Neural cell (in vitro differentiated cells): ENCODE results near the gene HS6ST1. TPM values are rescaled to one million over a fixed set of nuclear protein-coding genes. Genes with fewer than 3 reads are reported as not detected.

Experiments
- H2AFZ ChIP-seq: fragments of 200-600, 300-800 bp; sonication (generic), shearing (Covaris generic); 2 replicates; pipeline ENCODE4 v1.6.0; 2014; ENCODE audit warnings: low read depth, mild to moderate bottlenecking, antibody characterized with exemption, low read length, moderate library complexity
- H3F3A ChIP-seq: fragments of 200-600 bp; shearing (Covaris generic); 2 replicates; pipeline ENCODE4 v1.6.1; 2016; ENCODE audit warnings: mild to moderate bottlenecking, moderate library complexity, mixed read lengths, antibody characterized with exemption, low read length; ENCODE audit not compliant: insufficient read depth, poor library complexity, severe bottlenecking
- H3K27ac ChIP-seq: fragments of 200-600, 300-800 bp; sonication (generic), shearing (Covaris generic); 2 replicates; pipeline ENCODE4 v1.5.1; 2014; ENCODE audit warnings: mild to moderate bottlenecking, low read length, moderate library complexity
- H3K27me3 ChIP-seq: fragments of 300-800, 200-600 bp; sonication (generic), shearing (Covaris generic); 2 replicates; pipeline ENCODE4 v1.6.0; 2014; ENCODE audit warnings: mild to moderate bottlenecking, low read depth, low read length, moderate library complexity; ENCODE audit not compliant: insufficient read depth
- H3K36me3 ChIP-seq: fragments of 300-800, 200-600 bp; sonication (generic), shearing (Covaris generic); 2 replicates; pipeline ENCODE4 v1.5.1; 2014; ENCODE audit warnings: mild to moderate bottlenecking, antibody characterized with exemption, low read length, moderate library complexity; ENCODE audit not compliant: insufficient read depth
- H3K4me2 ChIP-seq: fragments of 300-800, 200-600 bp; sonication (generic), shearing (Covaris generic); 2 replicates; pipeline ENCODE4 v1.6.0; 2014; ENCODE audit warnings: mild to moderate bottlenecking, low read length
- H3K4me3 ChIP-seq: fragments of 300-800, 200-600 bp; sonication (generic), shearing (Covaris generic); 2 replicates; pipeline ENCODE4 v1.5.1; 2014; ENCODE audit warnings: mild to moderate bottlenecking, low read length, moderate library complexity
- H3K79me2 ChIP-seq: fragments of 200-600 bp; shearing (Covaris generic); replicated peaks from 2 replicates; pipeline ENCODE4 v1.6.0; 2014; ENCODE audit warnings: mild to moderate bottlenecking, low read length, moderate library complexity; ENCODE audit not compliant: insufficient read depth
- H3K9ac ChIP-seq: fragments of 300-800, 200-600 bp; sonication (generic), shearing (Covaris generic); 2 replicates; pipeline ENCODE4 v1.6.1; 2016; ENCODE audit warnings: mild to moderate bottlenecking, low read length, mixed read lengths
- H3K9me2 ChIP-seq: fragments of 200-600 bp; shearing (Covaris generic); 2 replicates; pipeline ENCODE4 v1.6.1; 2016; ENCODE audit warnings: mild to moderate bottlenecking, low read length, mixed read lengths; ENCODE audit not compliant: insufficient read depth
- H3K9me3 ChIP-seq: fragments of 200-600, 300-800 bp; sonication (generic), shearing (Covaris generic); 2 replicates; pipeline ENCODE4 v1.6.1; 2016; ENCODE audit warnings: mild to moderate bottlenecking, mixed run types, low read length, moderate library complexity, mixed read lengths
- H4K20me1 ChIP-seq: fragments of 200-600 bp; shearing (Covaris generic); 2 replicates; pipeline ENCODE4 v1.6.1; 2016; ENCODE audit warnings: mild to moderate bottlenecking, mixed run types; ENCODE audit not compliant: insufficient read depth
- EP300 ChIP-seq: fragments of 450-650 bp; conservative IDR thresholded peaks from 2 replicates; pipeline ENCODE4 v1.6.1; 2014; ENCODE audit warnings: antibody characterized with exemption, mild to moderate bottlenecking, moderate library complexity; ENCODE audit not compliant: poor library complexity, severe bottlenecking
- EZH2 ChIP-seq: fragments of 200-600, 300-800 bp; shearing (Covaris generic), sonication (generic); IDR thresholded peaks from 2 replicates; pipeline ENCODE4 v1.6.1; 2014; ENCODE audit warnings: antibody characterized with exemption, low read length, borderline replicate concordance, mild to moderate bottlenecking; ENCODE audit not compliant: insufficient read depth, poor library complexity, severe bottlenecking
- MXI1 ChIP-seq: fragments of 450-650 bp; conservative IDR thresholded peaks from 2 replicates; pipeline ENCODE4 v1.6.1; 2014; ENCODE audit warnings: antibody characterized with exemption, mild to moderate bottlenecking; ENCODE audit not compliant: poor library complexity, severe bottlenecking
- POLR2AphosphoS5 ChIP-seq: IDR thresholded peaks from 2 replicates; pipeline ENCODE4 v1.6.1; 2012
- RAD21 ChIP-seq: fragments of 450-650 bp; conservative IDR thresholded peaks from 2 replicates; pipeline ENCODE4 v1.6.1; 2014; ENCODE audit warnings: antibody characterized with exemption, mild to moderate bottlenecking, moderate library complexity
- SMC3 ChIP-seq: fragments of 450-650 bp; conservative IDR thresholded peaks from 2 replicates; pipeline ENCODE4 v1.6.1; 2014; ENCODE audit warnings: antibody characterized with exemption, mild to moderate bottlenecking, moderate library complexity; ENCODE audit not compliant: poor library complexity
- TAF1 ChIP-seq: IDR thresholded peaks from 2 replicates; pipeline ENCODE4 v1.6.1; 2012; ENCODE audit warnings: low read depth
- polyA plus RNA-seq: library from polyadenylated mRNA; depleted of rRNA; stranded (reverse); fragments of >200 nt; gene quantifications from 2 replicates; pipeline ENCODE4 v1.2.3, GENCODE V29; 2014
- TF ChIP-seq, protein P1 (sequence below): IDR thresholded peaks from 2 replicates; pipeline ENCODE4 v1.6.1; 2012; ENCODE audit warnings: borderline replicate concordance
- TF ChIP-seq, protein P2 (sequence below): fragments of 450-650 bp; IDR thresholded peaks from 2 replicates; pipeline ENCODE4 v1.5.1; 2014; ENCODE audit warnings: antibody characterized with exemption, mild to moderate bottlenecking, moderate library complexity; ENCODE audit not compliant: poor library complexity, severe bottlenecking

The HS6ST1 gene
- polyA plus RNA-seq, 1 donor from 2014 or later: 44.1 TPM

DNA sequence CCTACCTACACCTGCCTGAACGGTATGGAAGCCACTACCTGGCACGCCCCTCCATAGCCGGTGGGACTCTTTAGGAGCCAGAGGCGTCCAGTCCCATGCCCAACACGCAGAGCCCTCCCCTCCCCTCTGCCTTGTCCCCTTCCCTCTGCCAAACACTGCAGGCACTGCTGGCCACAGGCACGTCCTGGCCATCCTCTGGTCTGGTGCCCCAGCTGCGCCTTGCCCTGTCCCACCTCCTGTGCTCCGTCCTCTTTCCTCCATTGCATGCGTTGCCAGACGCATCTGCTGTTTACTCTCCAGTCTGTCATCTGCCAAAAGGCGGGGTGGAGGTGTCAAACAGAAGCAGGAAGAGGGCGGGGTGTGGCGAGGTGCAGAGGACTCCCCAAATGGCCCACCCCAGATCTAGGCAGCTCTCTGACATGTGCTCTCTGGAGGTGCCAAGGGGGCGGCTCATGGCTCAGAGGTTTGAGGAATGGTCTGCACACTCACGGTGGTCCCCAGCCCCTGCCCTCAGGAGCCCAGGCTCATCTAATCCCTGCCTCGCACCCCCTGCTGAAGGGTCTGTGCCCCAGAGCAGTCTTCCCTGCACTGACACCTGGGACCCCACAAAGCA, 45.1 kb downstream of the HS6ST1 start:
- Histone ChIP-seq H3K36me3 (peaks cover 14% of the 10 kb centered on the region), H3K9me2 (no peaks in the 10 kb centered on the region), H3K9me3 (no peaks in the 10 kb centered on the region), H3K4me3 (no peak overlapping the region), H3K4me2 (no peak overlapping the region), H3K79me2 (no peaks in the 10 kb centered on the region), H3K27ac (no peak overlapping the region), H3K27me3 (no peaks in the 10 kb centered on the region), H2AFZ (no peak overlapping the region), H4K20me1 (no peaks in the 10 kb centered on the region), H3F3A (no peaks in the 10 kb centered on the region), H3K9ac (no peak overlapping the region)
- TF ChIP-seq POLR2AphosphoS5 (no peak), RAD21 (no peak), MXI1 (no peak), TAF1 (no peak), SMC3 (no peak), EZH2 (no peak), EP300 (no peak)
- TF ChIP-seq, protein P1, sequence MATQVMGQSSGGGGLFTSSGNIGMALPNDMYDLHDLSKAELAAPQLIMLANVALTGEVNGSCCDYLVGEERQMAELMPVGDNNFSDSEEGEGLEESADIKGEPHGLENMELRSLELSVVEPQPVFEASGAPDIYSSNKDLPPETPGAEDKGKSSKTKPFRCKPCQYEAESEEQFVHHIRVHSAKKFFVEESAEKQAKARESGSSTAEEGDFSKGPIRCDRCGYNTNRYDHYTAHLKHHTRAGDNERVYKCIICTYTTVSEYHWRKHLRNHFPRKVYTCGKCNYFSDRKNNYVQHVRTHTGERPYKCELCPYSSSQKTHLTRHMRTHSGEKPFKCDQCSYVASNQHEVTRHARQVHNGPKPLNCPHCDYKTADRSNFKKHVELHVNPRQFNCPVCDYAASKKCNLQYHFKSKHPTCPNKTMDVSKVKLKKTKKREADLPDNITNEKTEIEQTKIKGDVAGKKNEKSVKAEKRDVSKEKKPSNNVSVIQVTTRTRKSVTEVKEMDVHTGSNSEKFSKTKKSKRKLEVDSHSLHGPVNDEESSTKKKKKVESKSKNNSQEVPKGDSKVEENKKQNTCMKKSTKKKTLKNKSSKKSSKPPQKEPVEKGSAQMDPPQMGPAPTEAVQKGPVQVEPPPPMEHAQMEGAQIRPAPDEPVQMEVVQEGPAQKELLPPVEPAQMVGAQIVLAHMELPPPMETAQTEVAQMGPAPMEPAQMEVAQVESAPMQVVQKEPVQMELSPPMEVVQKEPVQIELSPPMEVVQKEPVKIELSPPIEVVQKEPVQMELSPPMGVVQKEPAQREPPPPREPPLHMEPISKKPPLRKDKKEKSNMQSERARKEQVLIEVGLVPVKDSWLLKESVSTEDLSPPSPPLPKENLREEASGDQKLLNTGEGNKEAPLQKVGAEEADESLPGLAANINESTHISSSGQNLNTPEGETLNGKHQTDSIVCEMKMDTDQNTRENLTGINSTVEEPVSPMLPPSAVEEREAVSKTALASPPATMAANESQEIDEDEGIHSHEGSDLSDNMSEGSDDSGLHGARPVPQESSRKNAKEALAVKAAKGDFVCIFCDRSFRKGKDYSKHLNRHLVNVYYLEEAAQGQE: no peak
- TF ChIP-seq, protein P2, sequence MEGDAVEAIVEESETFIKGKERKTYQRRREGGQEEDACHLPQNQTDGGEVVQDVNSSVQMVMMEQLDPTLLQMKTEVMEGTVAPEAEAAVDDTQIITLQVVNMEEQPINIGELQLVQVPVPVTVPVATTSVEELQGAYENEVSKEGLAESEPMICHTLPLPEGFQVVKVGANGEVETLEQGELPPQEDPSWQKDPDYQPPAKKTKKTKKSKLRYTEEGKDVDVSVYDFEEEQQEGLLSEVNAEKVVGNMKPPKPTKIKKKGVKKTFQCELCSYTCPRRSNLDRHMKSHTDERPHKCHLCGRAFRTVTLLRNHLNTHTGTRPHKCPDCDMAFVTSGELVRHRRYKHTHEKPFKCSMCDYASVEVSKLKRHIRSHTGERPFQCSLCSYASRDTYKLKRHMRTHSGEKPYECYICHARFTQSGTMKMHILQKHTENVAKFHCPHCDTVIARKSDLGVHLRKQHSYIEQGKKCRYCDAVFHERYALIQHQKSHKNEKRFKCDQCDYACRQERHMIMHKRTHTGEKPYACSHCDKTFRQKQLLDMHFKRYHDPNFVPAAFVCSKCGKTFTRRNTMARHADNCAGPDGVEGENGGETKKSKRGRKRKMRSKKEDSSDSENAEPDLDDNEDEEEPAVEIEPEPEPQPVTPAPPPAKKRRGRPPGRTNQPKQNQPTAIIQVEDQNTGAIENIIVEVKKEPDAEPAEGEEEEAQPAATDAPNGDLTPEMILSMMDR: no peak

DNA sequence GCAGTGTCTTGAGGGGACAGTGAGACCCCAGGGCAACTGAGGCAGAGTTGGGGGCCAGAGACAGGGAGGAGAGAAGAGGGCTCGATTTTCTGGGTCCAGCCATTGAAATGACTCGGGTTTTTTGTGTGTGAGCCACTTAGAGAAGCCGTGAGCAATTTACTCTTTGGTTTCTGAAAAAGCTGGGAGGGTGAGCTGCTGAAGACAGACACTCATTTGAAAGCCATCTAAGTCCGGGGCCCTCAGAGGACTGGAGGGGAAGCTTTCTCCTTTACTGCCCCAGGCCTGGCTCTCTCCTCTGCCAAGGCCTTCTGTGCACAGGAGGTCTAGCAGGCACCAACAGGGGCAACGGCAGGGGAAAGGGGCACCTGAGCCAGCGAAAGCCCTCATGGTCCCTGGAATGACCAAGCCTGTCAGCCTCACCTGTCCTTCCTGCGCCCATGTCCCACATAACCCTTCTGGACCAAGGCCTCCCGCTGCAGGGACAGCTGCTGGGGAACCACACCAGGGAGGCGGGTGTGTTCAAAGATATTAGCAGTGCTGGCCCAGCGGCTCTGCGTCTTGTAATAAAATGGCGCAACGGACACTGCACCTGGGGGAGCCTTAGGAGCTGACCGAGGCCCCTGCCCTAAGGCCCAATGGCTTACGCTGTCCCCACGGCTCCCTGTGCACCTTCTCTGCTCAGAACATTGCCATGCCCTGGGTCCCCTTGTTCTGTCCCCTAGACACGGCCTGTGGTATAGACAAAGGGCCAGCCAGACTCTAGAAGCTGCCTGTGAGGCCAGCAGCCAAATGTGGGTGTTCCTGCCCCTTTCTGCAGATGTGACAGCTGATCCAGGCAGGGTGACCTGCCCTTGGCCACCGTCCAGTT, 45.8 kb downstream of the HS6ST1 start:
- Histone ChIP-seq H3K4me3 (no peak overlapping the region), H3K4me2 (no peak overlapping the region), H3K9ac (no peak overlapping the region), H3K9me2 (no peaks in the 10 kb centered on the region), H3K9me3 (no peaks in the 10 kb centered on the region), H4K20me1 (no peaks in the 10 kb centered on the region), H3K36me3 (peaks cover 14% of the 10 kb centered on the region), H3K79me2 (no peaks in the 10 kb centered on the region), H3F3A (no peaks in the 10 kb centered on the region), H3K27ac (no peak overlapping the region), H3K27me3 (no peaks in the 10 kb centered on the region), H2AFZ (no peak overlapping the region)
- TF ChIP-seq EP300: no peak
- TF ChIP-seq EZH2: no peak
